Transverse colon (tissue), 4 donors: ENCODE measurements around the gene ISYNA1. TPM values are rescaled to one million over a fixed set of nuclear protein-coding genes. Genes with fewer than 3 reads are reported as not detected.

ENCODE experiments used
- DNase-seq: peaks from one replicate; pipeline ENCODE4 v3.0.0-alpha.2; 2019
- H3K27ac ChIP-seq, 4 donors: fragments of 200-600 bp; sonication (generic); 2 replicates each; pipeline ENCODE4 v1.5.1; 2016 to 2018; ENCODE audit warnings: inconsistent platforms in 4 of 4
- H3K27me3 ChIP-seq: fragments of 200-600 bp; sonication (generic); 2 replicates; pipeline ENCODE4 v1.5.1; 2017; ENCODE audit warnings: inconsistent platforms
- H3K36me3 ChIP-seq, 4 donors: fragments of 200-600 bp; sonication (generic); 2 replicates each; pipeline ENCODE4 v1.5.1; 2017 to 2019; ENCODE audit warnings: inconsistent platforms in 4 of 4
- H3K4me1 ChIP-seq, 4 donors: fragments of 200-600 bp; sonication (generic); 2 replicates each; pipeline ENCODE4 v1.5.1; 2017 to 2020; ENCODE audit warnings: inconsistent platforms in 4 of 4
- H3K4me3 ChIP-seq, 4 donors: fragments of 200-600 bp; sonication (generic); 1 replicate in 1 of 4; 2 replicates in 3 of 4; pipeline versions ENCODE4 v1.5.1 to v1.6.1; 2017 to 2019; ENCODE audit warnings: inconsistent platforms in 4 of 4
- H3K9me3 ChIP-seq, 2 donors: fragments of 200-600 bp; sonication (generic); 2 replicates each; pipeline ENCODE4 v1.5.1; 2017 to 2019; ENCODE audit warnings: inconsistent platforms in 2 of 2
- CTCF ChIP-seq, 5 experiments: fragments of 200-600 bp in 3 of 5; fragments of 450-650 bp in 2 of 5; sonication (generic) in 3 of 5; IDR thresholded peaks; 1 replicate in 2 of 5; 2 replicates in 3 of 5; pipeline ENCODE4 v1.5.1; 2016 to 2017; ENCODE audit warnings: antibody characterized with exemption in 5 of 5, inconsistent platforms in 3 of 5, mild to moderate bottlenecking in 2 of 5, moderate library complexity in 1 of 5
- EP300 ChIP-seq: sonication (generic); formaldehyde crosslinking; IDR thresholded peaks from one replicate; pipeline ENCODE4 v1.6.1; 2017; ENCODE audit warnings: antibody characterized with exemption, low read depth
- POLR2A ChIP-seq: fragments of 450-650 bp; IDR thresholded peaks from one replicate; pipeline ENCODE4 v1.6.1; 2016; ENCODE audit warnings: antibody characterized with exemption, mild to moderate bottlenecking, moderate library complexity
- POLR2AphosphoS5 ChIP-seq, 3 donors: sonication (generic); formaldehyde crosslinking; IDR thresholded peaks; one replicate each; pipeline ENCODE4 v1.6.1; 2016; ENCODE audit warnings: antibody characterized with exemption in 3 of 3
- WGBS, 2 donors: methylation state at CpG; one replicate each; pipeline ENCODE4 v1.1.5; 2018; ENCODE audit warnings: low coverage in 1 of 2; 5-methylcytosine and 5-hydroxymethylcytosine counted together
- in situ Hi-C, 4 donors: fragments of 200-750 bp; cut with MboI; loops; one replicate each; pipeline versions ENCODE4 v1.15.0 to v1.15.1; 2017; ENCODE audit warnings: low sequenced_read_pairs in 3 of 4, low pct_ligation_motif_present in 1 of 4, low pct_unique_long_range_greater_than_20kb in 1 of 4
- intact Hi-C: fragments of 100-400 bp; cut with DNase I; formaldehyde crosslinking; loops from one replicate; pipeline ENCODE4 v1.15.1; 2023; ENCODE audit warnings: low total_unique reads
- total RNA-seq, 4 donors: library from RNA; depleted of rRNA; stranded (reverse); fragments of >200 nt; gene quantifications; one replicate each; pipeline ENCODE4 v1.1.0, GENCODE V29; 2016

Gene ISYNA1
- total RNA-seq, 4 donors from 2014 or later, result 3.0 to 15.1 (median 8.8) TPM

- Histone ChIP-seq H3K27ac (peak overlapping the region; percentile 78 to 94 (median 80)), H3K9me3 (no peaks in the 10 kb centered on the region), H3K4me1 (peaks cover 42 to 59% (median 49%) of the 10 kb centered on the region in 4 donors), H3K36me3 (peaks cover 0 to 6% (median 0%) of the 10 kb centered on the region in 4 donors), H3K27me3 (no peaks in the 10 kb centered on the region), H3K4me3 (no peak overlapping the region)
- no peak for DNase-seq
- intact Hi-C loops, result loop anchor here (10.0 kb wide), 1 partner anchor 49 kb away; no protein-coding TSS in a partner anchor
- in situ Hi-C loops, result loop anchor here (25.0 kb wide), 3 partner anchors 121 to 396 kb away; partner anchors contain the start of genes REX1BD (in 2 of the 4) and UPF1 (in 2 of the 4)
- 92% methylated on average over 6 of the region's 6 CpGs; no CpG with 5 or more reads in 1 of the 2 donors for WGBS, 2 donors
- TF ChIP-seq CTCF (IDR thresholded peaks at IDR 0.05) (no peak), POLR2A (no peak), EP300 (no peak), POLR2AphosphoS5 (IDR thresholded peaks at IDR 0.05) (no peak)
These were observed 28.0 kb upstream of the ISYNA1 start for GRCh38 chr19:18465964-18466339.

- peaks cover 43 to 61% (median 51%) of the 10 kb centered on the region in 4 donors for H3K4me1 ChIP-seq
- intact Hi-C loops, result loop anchor here (10.0 kb wide), 1 partner anchor 49 kb away; no protein-coding TSS in a partner anchor
- TF ChIP-seq POLR2AphosphoS5 (IDR thresholded peaks at IDR 0.05), result no peak
These were observed 27.5 kb upstream of the ISYNA1 start for GRCh38 chr19:18465214-18465963.

GRCh38 chr19:18464646-18465045, 26.7 kb upstream of the ISYNA1 start:
- Histone ChIP-seq H3K27me3 (no peaks in the 10 kb centered on the region), H3K4me3 (no peak overlapping the region), H3K9me3 (no peaks in the 10 kb centered on the region), H3K36me3 (peaks cover 0 to 6% (median 0%) of the 10 kb centered on the region in 4 donors), H3K27ac (peak overlapping the region; percentile 78 to 94 (median 80)), H3K4me1 (peaks cover 43 to 61% (median 50%) of the 10 kb centered on the region in 4 donors)
- peak; percentile 79 for DNase-seq
- WGBS, 2 donors, result 16% methylated on average over 8 of the region's 8 CpGs; no CpG with 5 or more reads in 1 of the 2 donors
- TF ChIP-seq EP300 (no peak), POLR2AphosphoS5 (IDR thresholded peaks at IDR 0.05) (peak; percentile 56 to 81 (median 57))
- in situ Hi-C loops (loop anchor here (25.0 kb wide), 3 partner anchors 123 to 398 kb away; partner anchors contain the start of genes REX1BD (in 2 of the 4) and UPF1 (in 2 of the 4)), intact Hi-C loops (loop anchor here (10.0 kb wide), 1 partner anchor 50 kb away; no protein-coding TSS in a partner anchor)

More at GRCh38 chr19:18465214-18465963, 27.5 kb upstream of the ISYNA1 start:
- no peak overlapping the region for H3K4me3 ChIP-seq
- DNase-seq, result no peak
- no peaks in the 10 kb centered on the region for H3K27me3 ChIP-seq
- 89% methylated on average over 30 of the region's 30 CpGs; no CpG with 5 or more reads in 1 of the 2 donors for WGBS, 2 donors
- H3K36me3 ChIP-seq, result peaks cover 0 to 6% (median 0%) of the 10 kb centered on the region in 4 donors
- H3K9me3 ChIP-seq, result no peaks in the 10 kb centered on the region
- peak overlapping the region; percentile 78 to 94 (median 80) for H3K27ac ChIP-seq
- in situ Hi-C loops, result loop anchor here (25.0 kb wide), 3 partner anchors 122 to 397 kb away; partner anchors contain the start of genes REX1BD (in 2 of the 4) and UPF1 (in 2 of the 4)

GRCh38 chr19:18461471-18461870, 23.5 kb upstream of the ISYNA1 start:
- no peaks in the 10 kb centered on the region for H3K27me3 ChIP-seq
- no peak overlapping the region for H3K4me3 ChIP-seq
- H3K27ac ChIP-seq, result peak overlapping the region; percentile 75 to 89 (median 85)
- intact Hi-C loops (loop anchor here (10.0 kb wide), 1 partner anchor 53 kb away; no protein-coding TSS in a partner anchor), in situ Hi-C loops (loop anchor here (25.0 kb wide), 3 partner anchors 126 to 401 kb away; partner anchors contain the start of genes REX1BD (in 2 of the 4) and UPF1 (in 2 of the 4))
- H3K36me3 ChIP-seq, result peaks cover 0 to 6% (median 0%) of the 10 kb centered on the region in 4 donors
- 94% methylated on average over 21 of the region's 22 CpGs; no CpG with 5 or more reads in 1 of the 2 donors for WGBS, 2 donors
- no peaks in the 10 kb centered on the region for H3K9me3 ChIP-seq
- TF ChIP-seq POLR2AphosphoS5 (IDR thresholded peaks at IDR 0.05) (no peak), EP300 (no peak), CTCF (IDR thresholded peaks at IDR 0.05) (no peak), POLR2A (no peak)
- peaks cover 34 to 62% (median 52%) of the 10 kb centered on the region in 4 donors for H3K4me1 ChIP-seq
- no peak for DNase-seq
